GM19324 (cell line): ENCODE measurements around the gene SH3TC1.

Experiments used
- ATAC-seq: cut with Tn5 transposase; IDR thresholded peaks from one replicate; pipeline ENCODE4 v1.9.1; 2021; ENCODE audit warnings: mild to moderate bottlenecking, moderate library complexity; ENCODE audit not compliant: unreplicated experiment, low FRiP score

Gene SH3TC1

GRCh38 chr4:8270912-8271815 lies 72.1 kb downstream of the SH3TC1 start:
- no peak for ATAC-seq

- ATAC-seq, result no peak
Observed at GRCh38 chr4:8271821-8272220, 72.7 kb downstream of the SH3TC1 start.

- no peak for ATAC-seq
Observed at GRCh38 chr4:8272472-8273428, 73.7 kb downstream of the SH3TC1 start.

- no peak for ATAC-seq
Observed at GRCh38 chr4:8273450-8273849, 74.4 kb downstream of the SH3TC1 start.

GRCh38 chr4:8274066-8274652 lies 75.1 kb downstream of the SH3TC1 start:
- no peak for ATAC-seq

GRCh38 chr4:8274765-8275547 lies 75.9 kb downstream of the SH3TC1 start:
- ATAC-seq, result no peak

GRCh38 chr4:8275548-8275910 lies 76.4 kb downstream of the SH3TC1 start:
- ATAC-seq, result no peak

GRCh38 chr4:8276358-8277240 lies 77.5 kb downstream of the SH3TC1 start:
- ATAC-seq, result no peak

- no peak for ATAC-seq
Observed at GRCh38 chr4:8277356-8278008, 78.4 kb downstream of the SH3TC1 start.

GRCh38 chr4:8278009-8278395 lies 78.9 kb downstream of the SH3TC1 start:
- no peak for ATAC-seq

- ATAC-seq, result no peak
Observed at GRCh38 chr4:8278421-8279287, 79.6 kb downstream of the SH3TC1 start.

GRCh38 chr4:8279321-8280157 lies 80.4 kb downstream of the SH3TC1 start:
- ATAC-seq, result no peak

- no peak for ATAC-seq
Observed at GRCh38 chr4:8280158-8280875, 81.2 kb downstream of the SH3TC1 start.

- no peak for ATAC-seq
Observed at GRCh38 chr4:8280876-8281440, 81.9 kb downstream of the SH3TC1 start.

GRCh38 chr4:8281519-8282133 lies 82.5 kb downstream of the SH3TC1 start:
- ATAC-seq, result no peak
